Type B pancreatic cell (in vitro differentiated cells): ENCODE data around the gene TRMT1. TPM values are rescaled to one million over a fixed set of nuclear protein-coding genes. Genes with fewer than 3 reads are reported as not detected.

Experiments used
- DNase-seq: peaks from one replicate; pipeline ENCODE4 v3.0.0; 2021; ENCODE audit warnings: mixed read lengths; ENCODE audit not compliant: unreplicated experiment; ENCODE audit errors: extremely low spot score
- H3K27ac Mint-ChIP-seq: 2 replicates; pipeline ENCODE4 v1.8.0; 2021; ENCODE audit warnings: mild to moderate bottlenecking, mixed read lengths
- H3K27me3 Mint-ChIP-seq: 2 replicates; pipeline ENCODE4 v1.8.0; 2021; ENCODE audit warnings: mixed read lengths
- H3K36me3 Mint-ChIP-seq: 2 replicates; pipeline ENCODE4 v1.8.0; 2021; ENCODE audit warnings: mixed read lengths
- H3K4me1 Mint-ChIP-seq: one replicate; pipeline ENCODE4 v1.8.0; 2021; ENCODE audit warnings: mixed read lengths; ENCODE audit not compliant: unreplicated experiment
- H3K4me3 Mint-ChIP-seq: 2 replicates; pipeline ENCODE4 v1.8.0; 2021; ENCODE audit warnings: mild to moderate bottlenecking, mixed read lengths
- H3K9me3 Mint-ChIP-seq: 2 replicates; pipeline ENCODE4 v1.8.0; 2021; ENCODE audit warnings: mixed read lengths
- total RNA-seq: library from RNA; stranded (reverse); gene quantifications from 2 replicates; pipeline ENCODE4 v1.2.1, GENCODE V29; 2021; ENCODE audit warnings: low replicate concordance
- TF ChIP-seq, protein P1 (sequence below): fragments of 200-600 bp; sonication (generic); conservative IDR thresholded peaks from 2 replicates; pipeline ENCODE4 v1.5.0; 2021; ENCODE audit warnings: antibody characterized with exemption, mild to moderate bottlenecking

The TRMT1 gene
- total RNA-seq, 1 donor from 2014 or later: 69.7 TPM

DNA sequence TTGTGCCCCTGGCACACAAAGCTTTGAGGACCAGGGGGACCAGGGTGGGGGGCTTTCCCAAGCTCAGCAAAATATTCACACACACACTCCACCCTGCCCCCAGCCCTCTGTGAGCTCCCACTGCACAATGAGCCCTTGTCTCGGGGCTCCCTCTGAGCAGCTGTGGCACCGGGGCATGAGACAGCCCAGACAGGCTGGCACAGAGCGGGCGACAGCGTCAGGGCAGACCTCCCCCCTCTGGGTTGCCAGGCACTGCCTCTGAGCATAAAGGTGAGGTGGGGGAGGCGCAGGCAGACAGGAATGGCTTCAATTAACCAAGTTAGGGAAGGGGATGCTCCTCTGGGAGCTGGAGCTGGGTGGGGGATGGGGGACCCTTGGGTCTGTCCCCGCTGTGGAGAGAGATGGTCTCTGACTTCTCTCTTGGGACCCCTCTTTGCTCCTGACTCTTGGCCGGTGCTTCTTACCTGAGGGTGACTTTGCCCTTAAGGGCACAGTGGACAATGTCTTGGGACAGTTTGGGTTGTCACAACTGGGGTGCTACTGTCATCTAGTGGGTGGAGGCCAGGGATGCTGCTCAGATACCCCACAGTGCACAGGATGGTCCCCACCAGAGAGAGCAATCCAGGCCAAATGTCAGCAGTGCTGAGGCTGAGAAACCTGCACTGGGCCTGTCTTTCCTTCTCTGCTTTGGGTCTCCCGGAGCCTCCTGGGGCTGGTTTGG, 44.2 kb downstream of the TRMT1 start:
- peaks cover 3% of the 10 kb centered on the region for H3K4me1 Mint-ChIP-seq
- no peaks in the 10 kb centered on the region for H3K36me3 Mint-ChIP-seq
- H3K27me3 Mint-ChIP-seq: peaks cover 80% of the 10 kb centered on the region
- DNase-seq: no peak
- H3K9me3 Mint-ChIP-seq: no peaks in the 10 kb centered on the region
- H3K4me3 Mint-ChIP-seq: no peak overlapping the region
- no peak overlapping the region for H3K27ac Mint-ChIP-seq
- TF ChIP-seq, protein P1, sequence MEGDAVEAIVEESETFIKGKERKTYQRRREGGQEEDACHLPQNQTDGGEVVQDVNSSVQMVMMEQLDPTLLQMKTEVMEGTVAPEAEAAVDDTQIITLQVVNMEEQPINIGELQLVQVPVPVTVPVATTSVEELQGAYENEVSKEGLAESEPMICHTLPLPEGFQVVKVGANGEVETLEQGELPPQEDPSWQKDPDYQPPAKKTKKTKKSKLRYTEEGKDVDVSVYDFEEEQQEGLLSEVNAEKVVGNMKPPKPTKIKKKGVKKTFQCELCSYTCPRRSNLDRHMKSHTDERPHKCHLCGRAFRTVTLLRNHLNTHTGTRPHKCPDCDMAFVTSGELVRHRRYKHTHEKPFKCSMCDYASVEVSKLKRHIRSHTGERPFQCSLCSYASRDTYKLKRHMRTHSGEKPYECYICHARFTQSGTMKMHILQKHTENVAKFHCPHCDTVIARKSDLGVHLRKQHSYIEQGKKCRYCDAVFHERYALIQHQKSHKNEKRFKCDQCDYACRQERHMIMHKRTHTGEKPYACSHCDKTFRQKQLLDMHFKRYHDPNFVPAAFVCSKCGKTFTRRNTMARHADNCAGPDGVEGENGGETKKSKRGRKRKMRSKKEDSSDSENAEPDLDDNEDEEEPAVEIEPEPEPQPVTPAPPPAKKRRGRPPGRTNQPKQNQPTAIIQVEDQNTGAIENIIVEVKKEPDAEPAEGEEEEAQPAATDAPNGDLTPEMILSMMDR: no peak

DNA sequence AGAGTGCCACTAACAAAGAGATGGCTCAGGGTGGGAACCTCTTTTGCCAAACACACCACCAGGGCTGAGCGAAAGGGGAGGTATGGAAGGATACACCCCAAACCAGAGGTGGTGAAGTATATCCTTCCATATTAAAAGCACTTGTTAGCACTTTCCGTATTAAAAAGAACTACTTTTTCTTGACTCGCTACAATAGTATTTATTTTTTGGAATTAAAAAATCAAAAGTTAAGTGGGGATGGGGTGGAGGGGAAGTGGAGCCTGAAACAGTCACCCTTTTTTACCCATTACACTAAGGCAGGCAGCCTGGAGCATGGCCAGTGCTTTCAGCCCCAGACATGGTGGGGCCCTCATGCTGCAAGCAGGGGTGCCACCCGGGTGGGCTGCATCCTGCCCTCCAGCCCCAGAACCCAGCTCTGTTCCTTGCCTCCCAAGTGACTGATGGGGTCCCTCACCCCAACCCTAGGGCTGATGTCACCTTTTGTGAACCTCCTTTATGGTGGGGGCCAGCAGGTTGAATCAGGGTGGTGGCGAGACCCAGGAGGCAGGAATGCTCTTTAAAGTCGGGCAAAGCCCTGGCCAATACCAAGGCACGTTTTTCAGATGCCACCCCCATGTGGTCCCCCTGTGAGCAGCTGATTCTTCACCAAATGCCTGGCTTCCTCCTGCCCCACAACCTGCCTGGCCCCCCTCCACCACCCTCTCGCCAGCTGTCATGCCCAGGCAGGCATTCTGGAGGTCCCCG, 44.9 kb downstream of the TRMT1 start:
- Mint-ChIP-seq H3K4me3 (no peak overlapping the region), H3K27ac (no peak overlapping the region), H3K36me3 (no peaks in the 10 kb centered on the region), H3K27me3 (peaks cover 84% of the 10 kb centered on the region), H3K9me3 (no peaks in the 10 kb centered on the region), H3K4me1 (peaks cover 7% of the 10 kb centered on the region)
- TF ChIP-seq, protein P1: no peak
- DNase-seq: no peak

GRCh38 chr19:13070425-13071140, 46.0 kb downstream of the TRMT1 start:
- Mint-ChIP-seq H3K36me3 (no peaks in the 10 kb centered on the region), H3K4me3 (no peak overlapping the region), H3K4me1 (peaks cover 10% of the 10 kb centered on the region), H3K27ac (no peak overlapping the region), H3K27me3 (peaks cover 85% of the 10 kb centered on the region), H3K9me3 (no peaks in the 10 kb centered on the region)
- TF ChIP-seq, protein P1: no peak
- DNase-seq: no peak

DNA sequence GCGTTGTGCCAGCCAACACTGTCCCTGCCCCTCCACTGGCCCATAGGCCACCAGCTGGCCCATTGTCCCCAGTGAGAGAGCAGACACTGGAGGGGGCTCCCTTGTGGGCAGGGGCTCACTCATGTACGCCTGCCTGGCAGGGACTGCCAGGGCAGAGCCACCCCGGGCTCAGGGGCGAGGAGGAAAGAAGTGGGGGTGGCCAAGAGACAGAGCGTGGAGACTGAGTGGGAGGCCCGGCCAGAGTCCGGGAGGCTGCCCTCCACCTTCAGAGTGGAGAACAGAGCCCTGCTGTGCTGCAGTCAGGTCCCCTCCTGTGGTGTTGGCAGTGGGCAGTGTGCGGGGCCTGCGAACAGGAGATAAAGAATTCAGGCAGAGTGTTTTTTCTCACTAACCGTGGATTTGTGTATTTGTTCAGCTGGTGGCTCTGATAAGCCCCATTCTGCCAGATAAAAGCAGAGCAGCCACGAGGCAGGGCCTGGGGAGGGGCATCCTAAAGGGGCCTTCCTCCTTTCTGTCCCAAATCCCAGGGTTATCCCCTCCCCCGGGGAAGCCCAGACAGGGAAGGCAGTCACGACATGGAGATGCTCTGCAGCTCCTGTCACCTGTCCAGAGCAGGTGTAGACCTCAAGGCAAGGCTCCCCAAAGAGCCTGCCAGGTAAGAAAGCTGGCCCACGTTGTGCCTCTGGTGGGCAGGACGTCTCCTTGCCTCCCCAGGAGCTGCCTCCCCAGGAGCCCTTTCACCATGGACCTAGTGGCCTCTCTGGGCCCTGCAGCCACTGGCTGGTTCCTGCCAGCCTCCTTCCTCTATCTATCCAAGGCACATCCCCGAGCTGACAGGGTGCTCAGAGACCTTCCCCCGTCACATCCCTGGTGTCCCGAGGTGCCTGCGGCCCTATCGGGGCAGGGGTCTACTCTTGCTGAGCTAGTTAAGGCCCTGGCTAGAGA, 46.9 kb downstream of the TRMT1 start:
- H3K27ac Mint-ChIP-seq: no peak overlapping the region
- peaks cover 87% of the 10 kb centered on the region for H3K27me3 Mint-ChIP-seq
- no peaks in the 10 kb centered on the region for H3K36me3 Mint-ChIP-seq
- DNase-seq: no peak
- H3K4me1 Mint-ChIP-seq: peaks cover 10% of the 10 kb centered on the region
- TF ChIP-seq, protein P1: no peak
- no peak overlapping the region for H3K4me3 Mint-ChIP-seq
- no peaks in the 10 kb centered on the region for H3K9me3 Mint-ChIP-seq
